ENCODE measurements around the gene MUC2. TPM values are rescaled to one million over a fixed set of nuclear protein-coding genes. Genes with fewer than 3 reads are reported as not detected.

The MUC2 gene
- total RNA-seq, 1 donor from 2014 or later: not detected

DNA sequence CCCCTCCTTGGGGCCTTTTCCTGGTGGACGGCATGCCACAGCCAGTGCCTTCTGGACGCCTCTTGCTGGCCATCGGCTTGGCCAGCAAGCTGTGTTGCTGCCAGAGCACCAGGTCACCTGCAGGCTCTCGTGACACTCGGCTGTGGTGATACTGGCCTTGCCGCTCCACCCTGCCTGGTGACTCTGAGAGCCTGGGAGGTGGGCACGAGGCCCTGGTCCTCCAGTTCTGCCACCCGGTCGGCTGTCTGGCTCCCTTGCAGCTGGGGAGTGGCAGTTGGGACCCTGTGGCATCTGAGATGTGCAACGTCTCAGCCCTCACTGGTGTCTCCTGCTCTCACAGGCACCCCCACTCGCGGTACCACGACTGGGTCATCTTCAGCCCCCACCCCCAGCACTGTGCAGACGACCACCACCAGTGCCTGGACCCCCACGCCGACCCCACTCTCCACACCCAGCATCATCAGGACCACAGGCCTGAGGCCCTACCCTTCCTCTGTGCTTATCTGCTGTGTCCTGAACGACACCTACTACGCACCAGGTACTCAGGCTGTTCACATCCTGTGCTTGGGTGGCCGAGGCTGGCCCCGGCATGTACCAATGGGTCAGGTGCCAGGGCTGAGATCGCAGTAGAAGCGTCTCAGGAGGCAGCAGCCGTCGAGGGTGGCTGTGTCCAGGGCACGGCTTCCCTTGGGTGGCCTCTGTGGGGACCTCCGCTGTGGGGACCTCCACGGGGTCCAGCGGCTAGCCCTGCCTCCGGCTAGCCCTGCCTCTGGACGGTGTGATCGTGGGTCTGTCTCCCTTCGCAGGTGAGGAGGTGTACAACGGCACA lies 26.0 kb downstream of the MUC2 start:
- Mint-ChIP-seq H3K4me1 (ENCODE audit: unreplicated experiment) (no peaks in the 10 kb centered on the region), H3K9me3 (ENCODE audit: unreplicated experiment) (no peaks in the 10 kb centered on the region), H3K36me3 (ENCODE audit: low read depth, unreplicated experiment) (peaks cover 4% of the 10 kb centered on the region), H3K4me3 (ENCODE audit: unreplicated experiment) (no peak overlapping the region), H3K27ac (ENCODE audit: unreplicated experiment) (no peak overlapping the region), H3K27me3 (ENCODE audit: unreplicated experiment) (peaks cover 4% of the 10 kb centered on the region)
- DNase-seq (ENCODE audit: low spot score): no peak
- no peak for TF ChIP-seq CTCF (IDR thresholded peaks at IDR 0.05; ENCODE audit: unreplicated experiment)

GRCh38 chr11:1101318-1102089 lies 26.8 kb downstream of the MUC2 start:
- Mint-ChIP-seq H3K9me3 (ENCODE audit: unreplicated experiment) (no peaks in the 10 kb centered on the region), H3K27me3 (ENCODE audit: unreplicated experiment) (peaks cover 4% of the 10 kb centered on the region), H3K4me1 (ENCODE audit: unreplicated experiment) (no peaks in the 10 kb centered on the region), H3K4me3 (ENCODE audit: unreplicated experiment) (no peak overlapping the region), H3K36me3 (ENCODE audit: low read depth, unreplicated experiment) (peaks cover 4% of the 10 kb centered on the region), H3K27ac (ENCODE audit: unreplicated experiment) (no peak overlapping the region)
- no peak for TF ChIP-seq CTCF (IDR thresholded peaks at IDR 0.05; ENCODE audit: unreplicated experiment)
- no peak for DNase-seq (ENCODE audit: low spot score)

DNA sequence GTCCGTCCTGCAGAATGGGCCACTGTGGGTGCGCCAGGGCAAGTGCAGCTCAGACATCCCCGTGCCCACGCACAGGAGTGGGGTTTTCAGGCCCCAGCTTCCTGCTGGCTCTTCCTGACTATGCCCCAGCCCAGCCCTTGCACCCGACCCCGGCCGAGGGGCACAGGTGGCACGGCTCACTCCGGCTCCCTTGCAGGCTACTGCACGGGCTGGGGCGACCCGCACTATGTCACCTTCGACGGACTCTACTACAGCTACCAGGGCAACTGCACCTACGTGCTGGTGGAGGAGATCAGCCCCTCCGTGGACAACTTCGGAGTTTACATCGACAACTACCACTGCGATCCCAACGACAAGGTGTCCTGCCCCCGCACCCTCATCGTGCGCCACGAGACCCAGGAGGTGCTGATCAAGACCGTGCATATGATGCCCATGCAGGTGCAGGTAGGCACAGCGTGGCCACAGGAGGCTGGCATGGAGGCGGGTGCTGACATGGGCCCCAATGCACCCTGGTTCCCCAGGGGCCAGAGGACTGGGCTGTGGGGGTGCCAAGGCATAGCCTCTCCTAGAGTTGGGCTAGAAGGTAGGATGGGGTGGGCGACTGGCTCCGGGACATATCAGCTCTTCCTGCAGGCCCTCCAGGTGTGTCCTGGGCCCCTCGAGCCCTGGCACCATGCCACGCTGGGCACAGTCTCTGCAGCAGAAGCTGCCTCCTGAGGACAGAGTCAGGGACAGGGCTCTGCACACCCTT lies 27.7 kb downstream of the MUC2 start:
- Mint-ChIP-seq H3K36me3 (ENCODE audit: low read depth, unreplicated experiment) (peaks cover 4% of the 10 kb centered on the region), H3K27me3 (ENCODE audit: unreplicated experiment) (peaks cover 4% of the 10 kb centered on the region), H3K4me1 (ENCODE audit: unreplicated experiment) (no peaks in the 10 kb centered on the region), H3K27ac (ENCODE audit: unreplicated experiment) (no peak overlapping the region), H3K9me3 (ENCODE audit: unreplicated experiment) (no peaks in the 10 kb centered on the region), H3K4me3 (ENCODE audit: unreplicated experiment) (no peak overlapping the region)
- no peak for DNase-seq (ENCODE audit: low spot score)
- TF ChIP-seq CTCF (IDR thresholded peaks at IDR 0.05; ENCODE audit: unreplicated experiment): no peak

- no peak overlapping the region for H3K4me3 Mint-ChIP-seq (ENCODE audit: unreplicated experiment)
- H3K27ac Mint-ChIP-seq (ENCODE audit: unreplicated experiment): no peak overlapping the region
- peaks cover 4% of the 10 kb centered on the region for H3K27me3 Mint-ChIP-seq (ENCODE audit: unreplicated experiment)
- H3K4me1 Mint-ChIP-seq (ENCODE audit: unreplicated experiment): no peaks in the 10 kb centered on the region
- DNase-seq (ENCODE audit: low spot score): no peak
- no peak for TF ChIP-seq CTCF (IDR thresholded peaks at IDR 0.05; ENCODE audit: unreplicated experiment)
- peaks cover 4% of the 10 kb centered on the region for H3K36me3 Mint-ChIP-seq (ENCODE audit: low read depth, unreplicated experiment)
- H3K9me3 Mint-ChIP-seq (ENCODE audit: unreplicated experiment): no peaks in the 10 kb centered on the region
These were observed 28.3 kb downstream of the MUC2 start for GRCh38 chr11:1102996-1103395.
